B cell (primary cell): Measurements from ENCODE around the gene ZBTB16. TPM values are rescaled to one million over a fixed set of nuclear protein-coding genes. Genes with fewer than 3 reads are reported as not detected.

Source experiments
- ATAC-seq: fragments of 200-7000 bp; cut with Tn5 transposase; one replicate; pipeline ENCODE4 v1.10.0; 2021; ENCODE audit warnings: low read depth, mild to moderate bottlenecking, moderate number of reproducible peaks, moderate library complexity
- CTCF ChIA-PET: fragments of 350-600 bp; sonication (Branson Sonifier 250); formaldehyde crosslinking; loops from one replicate; lab custom pipeline; 2021; ENCODE audit warnings: antibody characterized with exemption, inconsistent platforms; lab: Charles Lee
- POLR2A ChIA-PET: fragments of 350-600 bp; sonication (Branson Sonifier 250); formaldehyde crosslinking; loops from one replicate; lab custom pipeline; 2021; ENCODE audit warnings: antibody characterized with exemption; lab: Charles Lee
- DNase-seq: peaks from one replicate; pipeline ENCODE4 v3.0.0; 2013
- H2AFZ ChIP-seq: 2 replicates; pipeline ENCODE4 v1.6.1; 2012; ENCODE audit warnings: mild to moderate bottlenecking, low read depth, low read length; ENCODE audit not compliant: insufficient read depth, poor library complexity, severe bottlenecking
- H3K27ac ChIP-seq, 2 donors: 1 replicate in 1 of 2; 2 replicates in 1 of 2; pipeline ENCODE4 v1.5.1; 2012 to 2013; ENCODE audit warnings: low read length in 2 of 2, mild to moderate bottlenecking in 2 of 2, moderate library complexity in 1 of 2
- H3K27me3 ChIP-seq, 4 experiments: fragments of 200-600 bp in 1 of 4; sonication (generic) in 1 of 4; replicated peaks in 1 of 4; 1 replicate in 2 of 4; 2 replicates in 2 of 4; pipeline versions ENCODE4 v1.6.1 to v1.7.0; 2013 to 2016; ENCODE audit warnings: low read length in 3 of 4, mild to moderate bottlenecking in 2 of 4, mixed read lengths in 1 of 4, moderate library complexity in 1 of 4; ENCODE audit not compliant: insufficient read depth in 4 of 4, control insufficient read depth in 3 of 4; ENCODE audit errors: control extremely low read depth in 1 of 4
- H3K36me3 ChIP-seq, 2 experiments: replicated peaks in 1 of 2; 1 replicate in 1 of 2; 2 replicates in 1 of 2; pipeline versions ENCODE4 v1.6.1 to v1.7.1; 2013; ENCODE audit warnings: low read length in 1 of 2; ENCODE audit not compliant: insufficient read depth in 2 of 2, control insufficient read depth in 1 of 2; ENCODE audit errors: control extremely low read depth in 1 of 2, extremely low read depth in 1 of 2
- H3K4me1 ChIP-seq, 2 donors: fragments of 200-600 bp in 1 of 2; sonication (generic) in 1 of 2; 1 replicate in 1 of 2; 2 replicates in 1 of 2; pipeline versions ENCODE4 v1.5.1 to v1.6.1; 2013 to 2017; ENCODE audit warnings: low read length in 2 of 2; ENCODE audit not compliant: control insufficient read depth in 2 of 2, insufficient read depth in 2 of 2
- H3K4me2 ChIP-seq: replicated peaks from 2 replicates; pipeline ENCODE3; 2012; ENCODE audit warnings: mild to moderate bottlenecking, low read depth, low read length; ENCODE audit not compliant: poor library complexity, severe bottlenecking
- H3K4me3 ChIP-seq, 5 experiments: fragments of 200-600 bp in 1 of 5; sonication (generic) in 1 of 5; 1 replicate in 3 of 5; 2 replicates in 2 of 5; pipeline versions ENCODE4 v1.5.1 to v1.7.0; 2011 to 2016; ENCODE audit warnings: low read length in 4 of 5, mild to moderate bottlenecking in 4 of 5, low read depth in 2 of 5, control low read depth in 1 of 5, moderate library complexity in 1 of 5; ENCODE audit not compliant: insufficient read depth in 1 of 5; ENCODE audit errors: control extremely low read depth in 1 of 5, extremely low read depth in 1 of 5
- H3K79me2 ChIP-seq: fragments of 200-600 bp; sonication (generic); one replicate; pipeline ENCODE4 v1.6.0; 2016; ENCODE audit warnings: low read length; ENCODE audit not compliant: control insufficient read depth, insufficient read depth
- H3K9ac ChIP-seq: fragments of 200-600 bp; sonication (generic); 2 replicates; pipeline ENCODE4 v1.6.1; 2017; ENCODE audit warnings: mild to moderate bottlenecking, low read length, moderate library complexity
- H3K9me3 ChIP-seq, 3 donors: one replicate each; pipeline versions ENCODE4 v1.6.1 to v1.7.1; 2013; ENCODE audit warnings: low read length in 2 of 3; ENCODE audit not compliant: control insufficient read depth in 2 of 3, insufficient read depth in 1 of 3; ENCODE audit errors: control extremely low read depth in 1 of 3
- H4K20me1 ChIP-seq: 2 replicates; pipeline ENCODE4 v1.6.0; 2012; ENCODE audit warnings: mild to moderate bottlenecking, low read length; ENCODE audit not compliant: insufficient read depth, control insufficient read depth, poor library complexity, severe bottlenecking
- H3K27ac Mint-ChIP-seq: one replicate; pipeline ENCODE4 v1.8.0; 2021; ENCODE audit warnings: mixed read lengths
- H3K27me3 Mint-ChIP-seq: one replicate; pipeline ENCODE4 v1.8.0; 2021; ENCODE audit warnings: mixed read lengths
- H3K4me1 Mint-ChIP-seq: one replicate; pipeline ENCODE4 v1.8.0; 2021; ENCODE audit warnings: mixed read lengths
- H3K4me3 Mint-ChIP-seq: one replicate; pipeline ENCODE4 v1.8.0; 2021; ENCODE audit warnings: mixed read lengths
- H3K9me3 Mint-ChIP-seq: one replicate; pipeline ENCODE4 v1.8.0; 2022; ENCODE audit warnings: mixed read lengths; ENCODE audit not compliant: insufficient read depth
- CTCF ChIP-seq: fragments of 200-600 bp; IDR thresholded peaks from one replicate; pipeline ENCODE4 v1.8.0; 2022; ENCODE audit warnings: antibody characterized with exemption, mild to moderate bottlenecking
- EZH2 ChIP-seq: IDR thresholded peaks from 2 replicates; pipeline ENCODE4 v1.6.1; 2012; ENCODE audit warnings: borderline replicate concordance, low read depth, mild to moderate bottlenecking, moderate library complexity, low read length; ENCODE audit not compliant: insufficient read depth, poor library complexity, severe bottlenecking
- WGBS: methylation state at CpG from one replicate; pipeline ENCODE4 v1.1.5; 2013; ENCODE audit warnings: missing lambda C conversion rate; ENCODE audit not compliant: insufficient coverage; 5-methylcytosine and 5-hydroxymethylcytosine counted together
- intact Hi-C: fragments of 100-400 bp; cut with micrococcal nuclease; formaldehyde crosslinking; loops from one replicate; pipeline ENCODE4 v1.10.0; 2022
- polyA plus RNA-seq: library from polyadenylated mRNA; depleted of rRNA; stranded (reverse); fragments of >200 nt; gene quantifications from 2 replicates; pipeline ENCODE4 v1.2.3, GENCODE V29; 2012
- total RNA-seq, 2 donors: library from RNA; stranded (reverse); fragments of 120-200 nt in 1 of 2; gene quantifications; 1 replicate in 1 of 2; 2 replicates in 1 of 2; pipeline versions ENCODE4 v1.2.3 to v1.2.4, GENCODE V29; 2013 to 2022

ZBTB16 gene
- total and polyA plus RNA-seq, 2 donors (not counting 1 experiment from before 2014, with no cell fraction given) = 16.0 to 20.6 TPM

GRCh38 chr11:114108501-114109205 is 49.1 kb downstream of the ZBTB16 start:
- no peaks in the 10 kb centered on the region for H3K9me3 ChIP-seq
- no peaks in the 10 kb centered on the region for H4K20me1 ChIP-seq
- H3K9ac ChIP-seq = no peak overlapping the region
- ChIA-PET CTCF (interaction anchor here (0.8 to 1.0 kb wide), 2 partner anchors 150 to 153 kb away, joined by 3 read pairs; no protein-coding TSS in a partner anchor), POLR2A (interaction anchor here (0.7 kb wide), 1 partner anchor 57 kb away, joined by 6 read pairs; no protein-coding TSS in a partner anchor)
- Mint-ChIP-seq H3K9me3 (no peaks in the 10 kb centered on the region), H3K4me1 (peaks cover 24% of the 10 kb centered on the region), H3K4me3 (no peak overlapping the region), H3K27ac (no peak overlapping the region), H3K27me3 (peaks cover 56% of the 10 kb centered on the region)
- no peak overlapping the region for H3K4me2 ChIP-seq
- H3K4me3 ChIP-seq = no peak overlapping the region
- no peak for ATAC-seq
- H3K27ac ChIP-seq = no peak overlapping the region
- peaks cover 20% of the 10 kb centered on the region for H3K79me2 ChIP-seq
- TF ChIP-seq EZH2 (no peak), CTCF (no peak)
- intact Hi-C loops = no loop called here
- 90% methylated on average over 10 of the region's 10 CpGs for WGBS
- DNase-seq = no peak
- H3K27me3 ChIP-seq = peaks cover 0 to 6% (median 3%) of the 10 kb centered on the region in 4 experiments
- H2AFZ ChIP-seq = no peak overlapping the region
- peaks cover 17 to 32% of the 10 kb centered on the region in 2 donors for H3K4me1 ChIP-seq
- no peaks in the 10 kb centered on the region for H3K36me3 ChIP-seq
